ENCODE data around the gene CDH4. TPM values are rescaled to one million over a fixed set of nuclear protein-coding genes. Genes with fewer than 3 reads are reported as not detected.
"Not testable (repeated sequence)": the region's sequence is repeated elsewhere in the genome, so short reads cannot be mapped to it uniquely, and the experiment has no call there.

CDH4 gene
- polyA plus RNA-seq, 4 donors = 0.09 to 4.1 (median 0.25) TPM

DNA sequence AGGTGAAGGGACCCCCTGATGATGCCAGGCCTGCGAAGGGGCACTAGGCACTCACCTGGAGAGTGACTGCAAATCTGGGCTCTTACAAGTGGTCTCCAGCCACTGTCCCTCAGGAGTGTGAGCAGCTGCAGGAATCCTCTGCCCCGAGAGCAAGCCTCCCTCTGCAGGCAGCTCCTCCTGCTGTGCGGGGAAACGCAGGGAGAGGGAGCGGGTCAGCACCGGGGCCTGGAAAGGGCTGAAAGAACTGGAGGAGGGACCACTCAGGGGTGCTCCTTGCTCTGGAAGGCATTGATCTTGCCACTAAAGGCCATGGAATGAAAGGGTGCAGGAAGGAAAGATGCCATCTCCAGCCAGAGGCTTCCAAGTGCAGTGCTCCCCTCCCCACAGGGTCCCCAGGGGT lies 168.0 kb downstream of the CDH4 start:
- no peak overlapping the region for H3K27ac ChIP-seq (ENCODE audit: low read depth in 1 of 3, low read length in 2 of 3)
- no peaks in the 10 kb centered on the region for H3K4me1 ChIP-seq (ENCODE audit: control insufficient read depth in 3 of 3, insufficient read depth in 2 of 3, low read depth in 1 of 3, low read length in 2 of 3)
- WGBS, 3 donors = 78 to 83% (median 83%) methylated on average over 6 of the region's 6 CpGs
- DNase-seq (no peak), FAIRE-seq (no peak)
- no peak overlapping the region for H3K4me3 ChIP-seq (ENCODE audit: low read depth in 1 of 3, low read length in 3 of 3)
- H3K27me3 ChIP-seq (ENCODE audit: control insufficient read depth in 3 of 3, insufficient read depth in 3 of 3, low read length in 3 of 3) = no peaks in the 10 kb centered on the region
- H3K36me3 ChIP-seq (ENCODE audit: control insufficient read depth in 3 of 3, insufficient read depth in 2 of 3, low read depth in 1 of 3, low read length in 3 of 3) = no peaks in the 10 kb centered on the region
- H3K9me3 ChIP-seq (ENCODE audit: control insufficient read depth in 2 of 2, insufficient read depth in 1 of 2, low read depth in 1 of 2, low read length in 1 of 2) = no peaks in the 10 kb centered on the region

DNA sequence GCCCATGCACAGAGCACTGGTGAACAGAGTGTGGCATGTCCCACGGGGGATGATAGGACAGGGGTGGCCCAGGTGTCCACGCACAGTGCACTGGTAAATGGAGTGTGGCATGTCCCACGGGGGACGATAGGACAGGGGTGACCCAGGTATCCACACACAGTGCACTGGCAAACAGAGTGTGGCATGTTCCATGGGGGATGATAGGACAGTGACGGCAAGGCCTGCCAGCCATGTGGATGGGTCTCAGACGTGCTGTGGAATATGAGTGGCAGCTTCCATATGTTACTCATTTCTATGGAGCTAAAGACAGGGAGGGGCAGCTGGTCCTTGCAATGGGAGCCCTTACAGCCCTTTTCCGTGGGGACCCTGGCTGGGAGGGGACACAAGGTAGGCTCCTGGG lies 168.7 kb downstream of the CDH4 start:
- Histone ChIP-seq H3K9me3 (ENCODE audit: control insufficient read depth in 2 of 2, insufficient read depth in 1 of 2, low read depth in 1 of 2, low read length in 1 of 2) (no peaks in the 10 kb centered on the region), H3K27ac (ENCODE audit: low read depth in 1 of 3, low read length in 2 of 3) (no peak overlapping the region)

DNA sequence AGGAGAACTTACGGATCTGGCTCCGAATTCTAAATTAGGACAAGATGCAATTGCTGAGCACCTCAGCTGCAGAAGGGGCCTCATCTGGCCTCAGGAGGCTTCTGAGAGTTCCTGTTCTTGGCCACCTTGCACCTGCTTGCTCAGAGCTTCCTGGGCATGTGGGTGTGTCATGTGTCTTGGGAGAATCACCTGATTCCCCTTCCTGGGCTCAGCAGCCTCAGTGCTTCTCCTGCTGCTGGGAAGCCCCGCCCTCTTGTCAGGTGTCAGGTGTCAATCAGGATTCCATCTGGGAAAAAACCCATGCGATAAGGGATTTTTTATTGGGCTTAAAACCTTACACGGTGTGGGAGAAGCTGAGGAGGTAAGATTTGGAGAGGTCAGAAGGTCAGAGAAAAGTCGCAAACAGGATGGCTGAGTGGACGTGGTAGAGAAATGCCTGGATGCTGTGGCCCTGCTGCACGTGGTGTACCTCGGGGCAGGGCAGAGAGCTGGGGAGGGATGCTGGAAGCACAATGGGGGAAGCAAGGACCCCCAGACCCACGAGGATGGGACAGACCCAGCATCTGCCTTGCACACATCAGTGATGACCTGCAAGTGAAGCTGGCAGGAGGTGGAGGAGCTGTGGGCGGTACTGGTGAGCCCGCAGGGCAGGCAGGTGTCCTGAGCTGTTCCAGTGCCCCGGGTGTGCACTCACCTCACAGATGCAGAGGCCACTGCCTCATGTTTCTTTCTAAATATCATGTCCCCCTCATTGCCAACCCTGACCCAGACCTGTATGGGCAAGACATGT lies 170.8 kb downstream of the CDH4 start:
- 46 to 54% (median 49%) methylated on average over 13 of the region's 13 CpGs for WGBS, 3 donors
- FAIRE-seq (no peak), DNase-seq (no peak)
- H3K9me3 ChIP-seq (ENCODE audit: control insufficient read depth in 2 of 2, insufficient read depth in 1 of 2, low read depth in 1 of 2, low read length in 1 of 2) = no peaks in the 10 kb centered on the region
- H3K27me3 ChIP-seq (ENCODE audit: control insufficient read depth in 3 of 3, insufficient read depth in 3 of 3, low read length in 3 of 3) = no peaks in the 10 kb centered on the region
- no peaks in the 10 kb centered on the region for H3K36me3 ChIP-seq (ENCODE audit: control insufficient read depth in 3 of 3, insufficient read depth in 2 of 3, low read depth in 1 of 3, low read length in 3 of 3)
- H3K4me3 ChIP-seq (ENCODE audit: low read depth in 1 of 3, low read length in 3 of 3) = no peak overlapping the region
- no peak overlapping the region for H3K27ac ChIP-seq (ENCODE audit: low read depth in 1 of 3, low read length in 2 of 3)
- no peaks in the 10 kb centered on the region for H3K4me1 ChIP-seq (ENCODE audit: control insufficient read depth in 3 of 3, insufficient read depth in 2 of 3, low read depth in 1 of 3, low read length in 2 of 3)

More for the DNA sequence above, 168.7 kb downstream of the CDH4 start:
- Histone ChIP-seq H3K27me3 (ENCODE audit: control insufficient read depth in 3 of 3, insufficient read depth in 3 of 3, low read length in 3 of 3) (no peaks in the 10 kb centered on the region), H3K4me1 (ENCODE audit: control insufficient read depth in 3 of 3, insufficient read depth in 2 of 3, low read depth in 1 of 3, low read length in 2 of 3) (no peaks in the 10 kb centered on the region), H3K36me3 (ENCODE audit: control insufficient read depth in 3 of 3, insufficient read depth in 2 of 3, low read depth in 1 of 3, low read length in 3 of 3) (no peaks in the 10 kb centered on the region), H3K4me3 (ENCODE audit: low read depth in 1 of 3, low read length in 3 of 3) (no peak overlapping the region)
- no peak for FAIRE-seq
- WGBS, 3 donors = 79 to 87% (median 87%) methylated on average over 7 of the region's 7 CpGs
- DNase-seq = no peak

DNA sequence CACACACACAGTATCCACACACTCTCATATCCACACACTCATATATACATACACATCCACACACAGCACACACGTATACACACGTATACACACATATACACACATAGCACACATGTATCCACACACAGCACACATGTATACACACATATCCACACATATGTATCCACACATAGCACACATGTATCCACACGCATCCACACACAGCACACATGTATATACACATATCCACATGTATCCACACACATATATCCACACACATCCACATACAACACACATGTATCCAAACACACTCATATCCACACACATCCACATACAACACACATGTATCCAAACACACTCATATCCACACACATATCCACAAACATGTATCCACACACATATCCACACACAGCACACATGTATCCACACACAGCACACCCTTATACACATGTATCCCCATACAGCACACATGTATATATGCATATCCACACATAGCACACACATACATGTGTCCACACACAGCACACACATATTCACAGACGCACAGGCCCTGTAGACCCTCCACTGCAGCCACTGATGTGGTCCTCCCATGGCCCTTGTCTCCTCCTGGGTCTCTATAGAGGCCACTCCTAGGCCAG lies 172.1 kb downstream of the CDH4 start:
- WGBS, 3 donors = 88 to 90% (median 89%) methylated on average over 4 of the region's 4 CpGs

DNA sequence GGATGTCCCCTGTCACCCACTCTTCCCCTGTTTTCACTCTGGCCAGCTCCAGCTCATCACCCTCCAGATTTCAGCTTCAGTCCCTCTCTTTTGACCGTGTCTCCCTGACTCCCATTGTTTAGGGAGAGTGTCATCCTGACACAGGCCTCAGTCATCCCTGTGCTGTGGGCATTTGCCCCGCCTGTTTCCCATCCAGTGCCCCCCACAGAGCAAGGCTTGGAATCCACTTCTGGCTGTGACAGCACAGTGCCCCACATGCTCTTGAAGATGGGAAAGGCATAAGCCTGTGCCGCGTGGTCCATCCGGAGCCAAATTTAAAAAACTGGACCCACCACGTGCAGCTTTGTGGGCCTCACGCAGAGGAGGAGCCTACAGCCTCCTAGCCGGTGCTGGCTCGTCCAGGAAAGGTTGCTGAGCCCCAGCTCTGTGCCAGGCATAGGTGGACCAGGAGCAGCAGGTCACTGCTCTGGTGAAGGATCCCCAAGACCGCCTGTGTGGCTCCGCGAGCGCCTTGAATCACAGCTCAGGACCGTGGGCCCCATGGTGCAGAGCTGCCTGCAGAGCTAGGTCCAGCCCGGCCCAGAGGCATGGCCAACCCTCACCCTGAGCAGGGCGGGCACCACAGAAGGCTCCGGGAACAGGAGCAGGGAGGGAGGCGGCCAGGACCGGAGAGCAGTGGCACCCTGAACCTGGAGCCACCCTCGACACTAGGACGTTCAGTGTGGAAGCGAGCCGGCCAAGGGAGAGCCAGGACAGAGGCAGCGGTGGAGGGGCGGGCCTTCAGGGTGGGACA lies 172.8 kb downstream of the CDH4 start:
- H3K36me3 ChIP-seq (ENCODE audit: control insufficient read depth in 3 of 3, insufficient read depth in 2 of 3, low read depth in 1 of 3, low read length in 3 of 3) = no peaks in the 10 kb centered on the region
- no peaks in the 10 kb centered on the region for H3K9me3 ChIP-seq (ENCODE audit: control insufficient read depth in 2 of 2, insufficient read depth in 1 of 2, low read depth in 1 of 2, low read length in 1 of 2)
- no peaks in the 10 kb centered on the region for H3K27me3 ChIP-seq (ENCODE audit: control insufficient read depth in 3 of 3, insufficient read depth in 3 of 3, low read length in 3 of 3)
- WGBS, 3 donors = 90 to 92% (median 91%) methylated on average over 21 to 25 of the region's 25 CpGs
- no peak overlapping the region for H3K27ac ChIP-seq (ENCODE audit: low read depth in 1 of 3, low read length in 2 of 3)
- no peak overlapping the region for H3K4me3 ChIP-seq (ENCODE audit: low read depth in 1 of 3, low read length in 3 of 3)
- DNase-seq = no peak
- no peaks in the 10 kb centered on the region for H3K4me1 ChIP-seq (ENCODE audit: control insufficient read depth in 3 of 3, insufficient read depth in 2 of 3, low read depth in 1 of 3, low read length in 2 of 3)
- no peak for FAIRE-seq

More for the DNA sequence above, 172.1 kb downstream of the CDH4 start:
- no peaks in the 10 kb centered on the region for H3K4me1 ChIP-seq (ENCODE audit: control insufficient read depth in 3 of 3, insufficient read depth in 2 of 3, low read depth in 1 of 3, low read length in 2 of 3)
- no peak overlapping the region for H3K27ac ChIP-seq (ENCODE audit: low read depth in 1 of 3, low read length in 2 of 3)
- FAIRE-seq = no peak
- no peak overlapping the region for H3K4me3 ChIP-seq (ENCODE audit: low read depth in 1 of 3, low read length in 3 of 3)
- no peaks in the 10 kb centered on the region for H3K27me3 ChIP-seq (ENCODE audit: control insufficient read depth in 3 of 3, insufficient read depth in 3 of 3, low read length in 3 of 3)
- no peaks in the 10 kb centered on the region for H3K9me3 ChIP-seq (ENCODE audit: control insufficient read depth in 2 of 2, insufficient read depth in 1 of 2, low read depth in 1 of 2, low read length in 1 of 2)
- no peak for DNase-seq
- H3K36me3 ChIP-seq (ENCODE audit: control insufficient read depth in 3 of 3, insufficient read depth in 2 of 3, low read depth in 1 of 3, low read length in 3 of 3) = no peaks in the 10 kb centered on the region

DNA sequence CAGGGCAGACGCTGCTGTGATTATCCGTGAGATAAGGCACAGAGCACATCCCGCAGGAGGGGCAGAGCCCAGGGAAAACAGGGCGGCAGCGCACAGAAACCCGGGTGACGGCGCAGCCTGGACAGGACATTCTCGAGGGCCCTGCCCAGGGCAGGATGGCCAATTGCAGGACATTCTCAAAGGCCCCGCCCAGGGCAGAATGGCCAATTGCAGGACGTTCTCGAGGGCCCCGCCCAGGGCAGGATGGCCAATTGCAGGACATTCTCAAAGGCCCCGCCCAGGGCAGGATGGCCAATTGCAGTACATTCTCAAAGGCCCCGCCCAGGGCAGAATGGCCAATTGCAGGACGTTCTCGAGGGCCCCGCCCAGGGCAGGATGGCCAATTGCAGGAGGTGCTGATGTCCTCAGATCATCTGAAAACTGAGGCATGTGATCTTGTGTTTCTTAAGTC lies 173.5 kb downstream of the CDH4 start:
- H3K36me3 ChIP-seq (ENCODE audit: control insufficient read depth in 3 of 3, insufficient read depth in 2 of 3, low read depth in 1 of 3, low read length in 3 of 3); DNase-seq; H3K4me3 ChIP-seq (ENCODE audit: low read depth in 1 of 3, low read length in 3 of 3); H3K4me1 ChIP-seq (ENCODE audit: control insufficient read depth in 3 of 3, insufficient read depth in 2 of 3, low read depth in 1 of 3, low read length in 2 of 3); H3K27ac ChIP-seq (ENCODE audit: low read depth in 1 of 3, low read length in 2 of 3); H3K9me3 ChIP-seq (ENCODE audit: control insufficient read depth in 2 of 2, insufficient read depth in 1 of 2, low read depth in 1 of 2, low read length in 1 of 2); H3K27me3 ChIP-seq (ENCODE audit: control insufficient read depth in 3 of 3, insufficient read depth in 3 of 3, low read length in 3 of 3); FAIRE-seq: not testable (repeated sequence)
- WGBS, 3 donors = 87 to 89% (median 88%) methylated on average over 18 of the region's 18 CpGs

DNA sequence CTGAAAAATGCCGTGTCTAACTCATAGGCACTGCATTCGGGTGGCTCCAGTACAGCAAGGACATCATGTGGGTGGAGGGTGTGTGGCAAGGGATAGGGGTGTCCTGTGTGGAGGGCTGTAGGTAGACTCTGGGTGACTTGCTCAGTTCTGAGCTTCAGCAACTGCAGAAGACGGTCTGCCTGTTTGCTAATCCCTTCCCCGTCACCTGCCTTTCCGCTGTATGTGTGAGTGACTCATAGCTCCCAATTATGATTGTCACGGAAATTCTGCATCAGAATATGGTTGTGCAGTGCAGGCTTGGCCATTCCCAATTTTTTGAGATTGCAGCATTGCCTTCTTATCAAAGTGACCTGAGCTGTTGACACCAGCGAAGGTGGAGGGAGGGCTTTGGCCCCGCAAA lies 174.3 kb downstream of the CDH4 start:
- Histone ChIP-seq H3K4me3 (ENCODE audit: low read depth in 1 of 3, low read length in 3 of 3) (no peak overlapping the region), H3K36me3 (ENCODE audit: control insufficient read depth in 3 of 3, insufficient read depth in 2 of 3, low read depth in 1 of 3, low read length in 3 of 3) (no peaks in the 10 kb centered on the region), H3K4me1 (ENCODE audit: control insufficient read depth in 3 of 3, insufficient read depth in 2 of 3, low read depth in 1 of 3, low read length in 2 of 3) (no peaks in the 10 kb centered on the region), H3K27ac (ENCODE audit: low read depth in 1 of 3, low read length in 2 of 3) (no peak overlapping the region), H3K27me3 (ENCODE audit: control insufficient read depth in 3 of 3, insufficient read depth in 3 of 3, low read length in 3 of 3) (peaks cover 0 to 2% (median 0%) of the 10 kb centered on the region in 3 donors), H3K9me3 (ENCODE audit: control insufficient read depth in 2 of 2, insufficient read depth in 1 of 2, low read depth in 1 of 2, low read length in 1 of 2) (no peaks in the 10 kb centered on the region)
- DNase-seq (no peak), FAIRE-seq (no peak)
- WGBS, 3 donors = 72 to 84% (median 77%) methylated on average over 8 of the region's 8 CpGs

DNA sequence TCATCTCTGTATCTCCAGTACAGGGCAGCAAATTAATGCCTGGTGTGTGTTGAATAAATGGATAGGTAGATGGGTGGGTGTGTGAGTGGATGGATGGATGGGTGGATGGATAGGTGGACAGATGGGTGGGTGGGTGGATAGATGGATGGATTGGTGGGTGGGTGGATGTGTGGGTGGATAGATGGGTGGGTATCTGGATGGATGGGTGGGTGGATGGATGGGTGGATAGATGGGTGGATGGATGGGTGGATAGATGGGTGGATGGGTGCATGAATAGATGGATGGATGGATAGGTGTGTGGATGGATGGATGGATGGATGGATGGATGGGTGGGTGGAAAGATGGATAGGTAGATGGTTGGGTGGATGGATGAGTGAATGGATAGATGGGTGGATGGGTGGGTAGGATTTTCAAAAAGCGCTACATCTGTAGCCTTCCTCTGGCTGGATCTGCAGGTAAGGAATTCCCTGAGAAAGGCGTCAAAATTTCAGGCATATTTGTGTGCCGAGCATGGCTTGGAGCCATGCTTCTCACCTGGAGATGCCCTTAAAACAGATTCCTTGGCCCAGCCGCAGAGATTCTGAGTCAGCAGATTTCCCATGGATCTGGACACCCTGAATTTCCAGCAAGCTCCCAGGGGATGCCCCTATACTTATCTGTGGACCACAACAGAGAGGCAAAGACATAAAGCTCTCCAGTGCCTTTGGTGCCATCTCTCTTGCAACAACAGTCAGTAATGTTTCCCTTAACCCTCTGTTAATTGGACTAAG lies 177.6 kb downstream of the CDH4 start:
- Histone ChIP-seq H3K4me3 (ENCODE audit: low read depth in 1 of 3, low read length in 3 of 3) (no peak overlapping the region), H3K36me3 (ENCODE audit: control insufficient read depth in 3 of 3, insufficient read depth in 2 of 3, low read depth in 1 of 3, low read length in 3 of 3) (no peaks in the 10 kb centered on the region), H3K27me3 (ENCODE audit: control insufficient read depth in 3 of 3, insufficient read depth in 3 of 3, low read length in 3 of 3) (peaks cover 0 to 2% (median 0%) of the 10 kb centered on the region in 3 donors), H3K27ac (ENCODE audit: low read depth in 1 of 3, low read length in 2 of 3) (no peak overlapping the region), H3K9me3 (ENCODE audit: control insufficient read depth in 2 of 2, insufficient read depth in 1 of 2, low read depth in 1 of 2, low read length in 1 of 2) (no peaks in the 10 kb centered on the region), H3K4me1 (ENCODE audit: control insufficient read depth in 3 of 3, insufficient read depth in 2 of 3, low read depth in 1 of 3, low read length in 2 of 3) (no peaks in the 10 kb centered on the region)
- 87 to 91% (median 89%) methylated on average over 4 of the region's 4 CpGs for WGBS, 3 donors
- FAIRE-seq (no peak), DNase-seq (no peak)
